Colonic mucosa (tissue), 4 donors: ENCODE measurements around the gene ARL6IP6. TPM values are rescaled to one million over a fixed set of nuclear protein-coding genes. Genes with fewer than 3 reads are reported as not detected.
"Not testable (repeated sequence)": the region's sequence is repeated elsewhere in the genome, so short reads cannot be mapped to it uniquely, and the experiment has no call there.

Experiments used
- DNase-seq: peaks from one replicate; pipeline ENCODE4 v3.0.0-alpha.2; 2020
- H3K27ac ChIP-seq: fragments of 200-600 bp; one replicate; pipeline ENCODE4 v1.8.0; 2021
- H3K27me3 ChIP-seq: fragments of 200-600 bp; one replicate; pipeline ENCODE4 v1.8.0; 2021
- H3K36me3 ChIP-seq: fragments of 200-600 bp; one replicate; pipeline ENCODE4 v1.8.0; 2021
- H3K4me1 ChIP-seq: fragments of 200-600 bp; one replicate; pipeline ENCODE4 v1.8.0; 2021; ENCODE audit warnings: mild to moderate bottlenecking
- H3K4me3 ChIP-seq: fragments of 200-600 bp; one replicate; pipeline ENCODE4 v1.8.0; 2021
- H3K9ac ChIP-seq, 2 donors: one replicate each; pipeline ENCODE4 v1.7.0; 2013; ENCODE audit warnings: control low read depth in 2 of 2, low read depth in 2 of 2, low read length in 2 of 2
- H3K9me3 ChIP-seq: fragments of 200-600 bp; one replicate; pipeline ENCODE4 v1.8.0; 2021
- CTCF ChIP-seq: fragments of 200-600 bp; IDR thresholded peaks from one replicate; pipeline ENCODE4 v1.8.0; 2022; ENCODE audit warnings: antibody characterized with exemption, mild to moderate bottlenecking
- intact Hi-C: fragments of 100-400 bp; cut with DNase I; formaldehyde crosslinking; loops from one replicate; pipeline ENCODE4 v1.14.1; 2022
- total RNA-seq, 2 donors: library from RNA; stranded (reverse); fragmentation: NEBNext Ultra II Directional in 1 of 2; extraction: Animal tissue kit (Norgen Biotek cat#: 25700) in 1 of 2; gene quantifications; one replicate each; pipeline ENCODE4 v1.2.1, GENCODE V29; 2021
- donor health status: healthy.
- donor health status: DM: no; HTN: no; CAD: no.
- donor health status: DM: no; HTN: no; CAD: no.

Gene ARL6IP6
- total RNA-seq, 2 donors from 2014 or later = 15.5 to 21.2 TPM

GRCh38 chr2:152720794-152721193, 2.4 kb downstream of the ARL6IP6 start:
- no peaks in the 10 kb centered on the region for H3K9me3 ChIP-seq
- TF ChIP-seq CTCF = no peak
- no peaks in the 10 kb centered on the region for H3K27me3 ChIP-seq
- intact Hi-C loops = no loop called here
- H3K36me3 ChIP-seq = no peaks in the 10 kb centered on the region
- H3K4me1 ChIP-seq = peaks cover 5% of the 10 kb centered on the region
- H3K9ac ChIP-seq = no peak overlapping the region
- no peak overlapping the region for H3K27ac ChIP-seq
- H3K4me3 ChIP-seq = no peak overlapping the region
- DNase-seq = no peak

DNA sequence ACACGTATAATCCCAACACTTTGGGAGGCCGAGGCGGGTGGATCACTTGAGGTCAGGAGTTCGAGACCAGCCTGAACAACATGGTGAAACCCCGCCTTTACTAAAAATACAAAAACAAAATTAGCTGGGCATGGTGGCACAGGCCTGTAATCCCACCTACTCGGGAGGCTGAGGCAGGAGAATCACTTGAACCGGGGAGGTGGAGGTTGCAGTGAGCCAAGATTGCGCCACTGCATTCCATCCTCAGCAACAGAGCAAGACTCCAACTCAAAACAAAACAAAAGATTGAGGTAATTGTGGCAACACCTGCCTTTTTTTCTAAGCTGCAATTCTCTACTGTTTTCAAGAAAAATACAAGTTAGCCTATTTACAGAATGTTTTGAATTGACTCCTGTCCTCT, 4.2 kb downstream of the ARL6IP6 start:
- H3K4me1 ChIP-seq, H3K36me3 ChIP-seq, intact Hi-C loops, H3K9ac ChIP-seq, H3K4me3 ChIP-seq, DNase-seq, H3K27ac ChIP-seq, H3K9me3 ChIP-seq, H3K27me3 ChIP-seq: not testable (repeated sequence)

GRCh38 chr2:152723918-152724317, 5.5 kb downstream of the ARL6IP6 start:
- Histone ChIP-seq H3K27ac (no peak overlapping the region), H3K9me3 (no peaks in the 10 kb centered on the region), H3K27me3 (no peaks in the 10 kb centered on the region), H3K9ac (no peak overlapping the region), H3K4me3 (no peak overlapping the region), H3K4me1 (peaks cover 5% of the 10 kb centered on the region), H3K36me3 (no peaks in the 10 kb centered on the region)
- intact Hi-C loops = no loop called here
- no peak for TF ChIP-seq CTCF
- DNase-seq = no peak

DNA sequence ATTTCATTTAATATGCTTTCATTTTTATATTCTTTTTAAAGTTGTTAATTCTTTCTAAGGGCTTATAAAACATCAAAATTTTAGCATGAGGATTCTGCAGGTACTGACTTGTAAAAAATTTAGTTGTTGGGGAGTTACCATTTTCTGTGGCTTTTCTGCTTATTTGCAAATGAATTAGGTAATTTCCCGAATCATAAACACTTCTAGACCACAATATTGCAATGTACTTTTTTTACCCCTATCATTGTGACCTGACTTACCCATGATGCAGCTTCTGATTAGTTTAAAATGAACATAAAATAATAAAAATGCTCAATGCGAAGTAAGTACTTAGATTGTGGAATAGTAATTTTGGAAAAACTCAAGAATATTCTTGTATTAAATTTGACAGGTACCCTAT, 11.4 kb downstream of the ARL6IP6 start:
- no peak for TF ChIP-seq CTCF
- DNase-seq = no peak
- H3K4me1 ChIP-seq = no peaks in the 10 kb centered on the region
- H3K27ac ChIP-seq = no peak overlapping the region
- intact Hi-C loops = no loop called here
- H3K4me3 ChIP-seq = no peak overlapping the region
- H3K36me3 ChIP-seq = no peaks in the 10 kb centered on the region
- H3K9ac ChIP-seq = no peak overlapping the region
- H3K9me3 ChIP-seq = no peaks in the 10 kb centered on the region
- H3K27me3 ChIP-seq = no peaks in the 10 kb centered on the region

GRCh38 chr2:152730591-152731333, 12.3 kb downstream of the ARL6IP6 start:
- DNase-seq = no peak
- TF ChIP-seq CTCF = no peak
- Histone ChIP-seq H3K27ac (no peak overlapping the region), H3K9ac (no peak overlapping the region), H3K4me3 (no peak overlapping the region), H3K27me3 (no peaks in the 10 kb centered on the region), H3K4me1 (no peaks in the 10 kb centered on the region), H3K9me3 (no peaks in the 10 kb centered on the region), H3K36me3 (no peaks in the 10 kb centered on the region)
- intact Hi-C loops = no loop called here

DNA sequence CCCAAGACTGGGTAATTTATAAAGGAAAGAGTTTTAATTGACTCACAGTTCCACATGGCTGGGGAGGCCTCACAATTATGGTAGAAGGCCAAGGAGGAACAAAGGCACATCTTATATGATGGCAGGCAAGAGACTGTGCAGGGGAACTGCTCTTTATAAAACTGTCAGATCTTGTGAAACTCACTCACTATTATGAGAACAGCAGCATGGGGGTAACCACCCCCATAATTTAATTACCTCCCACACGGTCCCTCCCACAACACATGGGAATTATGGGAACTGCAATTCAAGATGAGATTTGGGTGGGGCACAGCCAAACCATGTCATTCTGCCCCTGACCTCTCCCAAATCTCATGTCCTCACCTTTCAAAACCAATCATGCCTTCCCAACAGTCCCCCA, 19.1 kb downstream of the ARL6IP6 start:
- H3K36me3 ChIP-seq, DNase-seq, H3K4me3 ChIP-seq, H3K27me3 ChIP-seq, H3K9me3 ChIP-seq, intact Hi-C loops, H3K4me1 ChIP-seq, H3K9ac ChIP-seq, H3K27ac ChIP-seq: not testable (repeated sequence)
